Subcutaneous abdominal adipose tissue (tissue), 5 donors: ENCODE results near the gene MKLN1.
"Not testable (repeated sequence)": the region's sequence is repeated elsewhere in the genome, so short reads cannot be mapped to it uniquely, and the experiment has no call there.

ENCODE experiments used
- H3K27ac ChIP-seq: one replicate; pipeline ENCODE4 v1.7.0; 2013; ENCODE audit warnings: low read depth, mild to moderate bottlenecking, inconsistent platforms, low read length, moderate library complexity
- H3K27me3 ChIP-seq, 5 donors: one replicate each; pipeline ENCODE4 v1.7.0; 2013; ENCODE audit warnings: low read length in 5 of 5, inconsistent platforms in 1 of 5; ENCODE audit not compliant: control insufficient read depth in 5 of 5, insufficient read depth in 4 of 5
- H3K36me3 ChIP-seq, 5 donors: one replicate each; pipeline ENCODE4 v1.7.0; 2013; ENCODE audit warnings: low read length in 5 of 5; ENCODE audit not compliant: control insufficient read depth in 5 of 5, insufficient read depth in 5 of 5
- H3K4me1 ChIP-seq, 5 donors: one replicate each; pipeline ENCODE4 v1.7.0; 2013; ENCODE audit warnings: low read length in 5 of 5, mild to moderate bottlenecking in 3 of 5, moderate library complexity in 1 of 5; ENCODE audit not compliant: control insufficient read depth in 5 of 5, insufficient read depth in 5 of 5
- H3K4me3 ChIP-seq, 5 donors: one replicate each; pipeline ENCODE4 v1.7.0; 2013; ENCODE audit warnings: low read length in 5 of 5, low read depth in 1 of 5
- H3K9ac ChIP-seq, 5 donors: one replicate each; pipeline ENCODE4 v1.7.0; 2013; ENCODE audit warnings: low read length in 5 of 5, mild to moderate bottlenecking in 4 of 5, moderate library complexity in 3 of 5
- H3K9me3 ChIP-seq, 5 donors: one replicate each; pipeline ENCODE4 v1.7.0; 2013; ENCODE audit warnings: low read length in 5 of 5; ENCODE audit not compliant: control insufficient read depth in 5 of 5
- donor health status: healthy.
- donor health status: healthy.
- donor health status: healthy.
- donor health status: healthy.
- donor health status: healthy.

The MKLN1 gene

GRCh38 chr7:131508754-131509486, 181.2 kb downstream of the MKLN1 start:
- Histone ChIP-seq H3K36me3 (peaks cover 0 to 44% (median 16%) of the 10 kb centered on the region in 5 donors), H3K9me3 (no peaks in the 10 kb centered on the region), H3K4me3 (no peak overlapping the region), H3K27me3 (peaks cover 2 to 8% (median 5%) of the 10 kb centered on the region in 5 donors), H3K27ac (no peak overlapping the region), H3K9ac (peak overlapping the region in 1 of 5 donors; percentile 30), H3K4me1 (peaks cover 4 to 42% (median 17%) of the 10 kb centered on the region in 5 donors)

DNA sequence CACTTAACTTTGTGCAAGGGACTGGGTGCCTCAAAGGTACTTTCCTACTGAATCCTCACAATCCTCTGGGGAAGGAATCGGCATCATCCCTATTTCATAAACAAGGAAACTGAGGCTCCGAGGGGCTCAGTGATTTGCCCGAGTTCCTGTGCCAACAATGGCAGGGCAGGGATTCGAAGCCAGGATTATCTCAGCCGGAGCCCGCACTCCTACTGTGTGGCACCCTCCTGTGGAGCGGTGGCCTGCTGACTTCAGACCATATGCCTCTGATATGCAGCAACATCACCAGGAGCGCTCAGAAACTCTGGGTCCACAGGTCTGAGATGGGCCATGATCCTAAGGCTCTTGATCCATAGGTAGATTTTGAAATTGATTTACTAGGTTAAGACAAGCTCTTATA, 182.1 kb downstream of the MKLN1 start:
- peaks cover 0 to 36% (median 11%) of the 10 kb centered on the region in 5 donors for H3K36me3 ChIP-seq
- no peak overlapping the region for H3K4me3 ChIP-seq
- H3K27ac ChIP-seq = no peak overlapping the region
- no peak overlapping the region for H3K9ac ChIP-seq
- H3K27me3 ChIP-seq = peaks cover 2 to 8% (median 5%) of the 10 kb centered on the region in 5 donors
- H3K4me1 ChIP-seq = peaks cover 4 to 42% (median 15%) of the 10 kb centered on the region in 5 donors
- H3K9me3 ChIP-seq = no peaks in the 10 kb centered on the region

- no peak overlapping the region for H3K9ac ChIP-seq
- H3K27me3 ChIP-seq = peaks cover 2 to 8% (median 5%) of the 10 kb centered on the region in 5 donors
- H3K4me1 ChIP-seq = peaks cover 4 to 42% (median 15%) of the 10 kb centered on the region in 5 donors
- no peaks in the 10 kb centered on the region for H3K9me3 ChIP-seq
- H3K4me3 ChIP-seq = no peak overlapping the region
- no peak overlapping the region for H3K27ac ChIP-seq
- peaks cover 0 to 27% (median 7%) of the 10 kb centered on the region in 5 donors for H3K36me3 ChIP-seq
Measured at GRCh38 chr7:131511071-131511470, 183.4 kb downstream of the MKLN1 start.

DNA sequence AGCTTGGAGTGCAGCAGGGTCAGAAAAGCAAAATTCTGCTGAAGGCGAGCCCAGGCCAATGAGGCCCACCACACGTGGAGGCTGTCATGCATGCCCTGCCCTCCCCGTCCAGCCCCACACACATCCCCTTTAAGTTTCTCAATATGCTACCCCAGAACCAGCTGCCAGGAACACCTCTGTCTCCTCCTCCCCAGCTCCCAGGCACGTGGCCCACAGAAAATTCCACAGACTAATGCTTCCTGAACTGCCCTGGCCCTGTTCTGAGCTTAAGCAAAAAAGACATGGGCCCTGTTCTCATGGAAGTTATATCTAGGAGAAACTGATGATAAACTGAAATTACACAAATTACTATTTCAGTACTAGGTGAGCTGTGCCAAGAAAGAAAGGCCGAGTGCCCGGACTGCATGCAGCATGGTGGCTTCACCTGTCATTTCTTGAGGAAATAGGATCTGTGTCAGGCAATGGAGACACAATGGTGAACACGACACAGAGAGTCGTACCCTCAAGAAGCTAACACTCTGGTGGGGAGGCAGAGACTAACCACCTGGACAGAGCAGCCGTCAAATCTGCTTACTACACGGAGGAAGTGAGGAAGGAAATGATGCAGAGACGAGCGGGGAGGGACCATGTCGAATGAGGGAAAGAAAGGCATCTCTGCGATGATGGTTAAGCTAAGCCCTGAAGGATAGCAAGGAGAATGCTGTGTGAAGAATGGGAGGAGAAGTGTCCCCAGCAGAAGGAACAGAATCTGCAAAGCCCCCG, 184.3 kb downstream of the MKLN1 start:
- Histone ChIP-seq H3K36me3 (peaks cover 0 to 18% (median 3%) of the 10 kb centered on the region in 5 donors), H3K4me1 (peaks cover 4 to 42% (median 15%) of the 10 kb centered on the region in 5 donors), H3K27me3 (peaks cover 2 to 8% (median 5%) of the 10 kb centered on the region in 5 donors), H3K9me3 (no peaks in the 10 kb centered on the region), H3K4me3 (no peak overlapping the region), H3K9ac (no peak overlapping the region), H3K27ac (no peak overlapping the region)

- peaks cover 4 to 37% (median 10%) of the 10 kb centered on the region in 5 donors for H3K4me1 ChIP-seq
- peak overlapping the region in 4 of 5 donors; percentile 6 to 29 (median 23) for H3K4me3 ChIP-seq
- H3K9ac ChIP-seq = no peak overlapping the region
- H3K36me3 ChIP-seq = peaks cover 0 to 14% (median 3%) of the 10 kb centered on the region in 5 donors
- H3K27ac ChIP-seq = no peak overlapping the region
- no peaks in the 10 kb centered on the region for H3K9me3 ChIP-seq
- H3K27me3 ChIP-seq = peaks cover 2 to 8% (median 5%) of the 10 kb centered on the region in 5 donors
Measured at GRCh38 chr7:131513245-131514061, 185.8 kb downstream of the MKLN1 start.

DNA sequence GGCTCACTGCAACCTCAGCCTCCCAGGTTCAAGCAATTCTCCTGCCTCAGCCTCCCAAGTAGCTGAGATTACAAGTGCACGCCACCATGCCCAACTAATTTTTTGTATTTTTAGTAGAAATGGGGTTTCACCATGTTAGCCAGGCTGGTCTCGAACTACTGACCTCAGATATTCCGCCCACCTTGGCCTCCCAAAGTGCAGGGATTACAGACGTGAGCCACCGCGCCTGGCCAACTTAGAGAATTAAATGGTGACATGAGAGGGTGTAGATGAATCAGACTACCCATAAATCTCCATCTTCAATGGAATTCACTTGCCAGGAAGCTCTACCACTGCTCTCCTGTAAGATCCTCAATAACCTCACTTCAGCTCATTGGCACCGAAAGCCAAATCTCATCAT, 187.8 kb downstream of the MKLN1 start:
- peaks cover 4 to 46% (median 10%) of the 10 kb centered on the region in 5 donors for H3K4me1 ChIP-seq
- not testable (repeated sequence) for H3K9ac ChIP-seq, H3K27me3 ChIP-seq, H3K4me3 ChIP-seq, H3K36me3 ChIP-seq, H3K9me3 ChIP-seq, H3K27ac ChIP-seq

DNA sequence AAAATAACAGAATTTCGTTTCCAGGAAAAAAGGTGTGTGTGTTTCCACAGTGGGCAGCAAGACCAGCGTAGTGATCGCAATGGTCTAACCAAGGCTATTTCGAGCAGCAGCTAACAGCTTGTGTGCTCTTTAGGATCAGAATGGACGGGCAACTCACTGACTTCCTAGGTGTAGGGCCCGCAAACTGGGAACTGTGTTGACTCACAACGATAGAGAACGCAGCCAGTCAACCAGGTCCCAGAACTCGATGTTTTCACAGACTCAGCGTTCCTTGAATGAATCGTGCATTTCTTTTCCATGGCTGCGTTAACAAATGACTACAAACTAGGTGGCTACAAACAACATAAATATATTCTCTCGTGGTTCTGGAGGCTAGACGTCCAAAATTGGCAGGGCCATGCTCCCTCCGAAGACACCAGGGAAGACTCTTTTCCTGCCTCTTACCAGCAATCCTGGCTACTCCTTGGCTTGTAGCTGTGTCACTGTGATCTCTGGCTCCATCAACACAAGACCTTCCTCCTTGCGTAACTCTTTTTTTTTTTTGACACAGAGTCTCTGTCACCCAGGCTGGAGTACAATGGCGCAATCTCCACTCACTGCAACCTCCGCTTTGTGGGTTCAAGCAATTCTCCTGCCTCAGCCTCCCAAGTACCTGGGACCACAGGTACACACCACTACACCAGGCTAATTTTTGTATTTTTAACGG, 189.7 kb downstream of the MKLN1 start:
- H3K27ac ChIP-seq = no peak overlapping the region
- H3K9ac ChIP-seq = no peak overlapping the region
- peaks cover 4 to 50% (median 10%) of the 10 kb centered on the region in 5 donors for H3K4me1 ChIP-seq
- no peaks in the 10 kb centered on the region for H3K36me3 ChIP-seq
- no peak overlapping the region for H3K4me3 ChIP-seq
- no peaks in the 10 kb centered on the region for H3K9me3 ChIP-seq
- H3K27me3 ChIP-seq = no peaks in the 10 kb centered on the region

GRCh38 chr7:131518626-131519025, 190.9 kb downstream of the MKLN1 start:
- Histone ChIP-seq H3K27me3 (no peaks in the 10 kb centered on the region), H3K4me1 (peaks cover 0 to 43% (median 3%) of the 10 kb centered on the region in 5 donors), H3K9ac (no peak overlapping the region), H3K4me3 (no peak overlapping the region), H3K27ac (peak overlapping the region; percentile 3), H3K9me3 (no peaks in the 10 kb centered on the region), H3K36me3 (no peaks in the 10 kb centered on the region)

DNA sequence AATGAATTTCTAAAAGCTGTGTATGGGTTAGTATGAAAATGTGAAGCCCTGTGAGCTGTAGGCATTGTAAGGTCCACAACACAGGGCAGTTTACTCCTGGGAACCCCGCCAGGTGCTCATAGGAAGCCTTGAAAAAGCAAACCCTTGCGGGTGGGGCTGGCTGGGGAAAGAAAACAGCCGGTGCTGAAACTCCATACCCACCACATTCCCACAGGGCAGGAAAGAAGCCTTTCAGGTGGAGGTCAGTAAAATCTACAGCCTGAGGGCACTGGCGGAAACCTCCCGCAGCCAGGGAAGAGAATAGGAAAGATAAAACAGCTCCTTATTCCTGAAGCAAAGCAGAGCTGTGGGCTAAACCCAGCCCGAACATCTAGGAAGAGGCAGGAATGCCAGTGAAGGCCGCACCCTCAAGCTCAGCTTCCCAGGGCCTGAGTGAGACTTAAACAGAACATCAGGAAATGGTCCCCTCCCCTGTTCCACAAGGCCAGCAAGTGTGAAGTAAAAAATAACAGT, 194.0 kb downstream of the MKLN1 start:
- Histone ChIP-seq H3K9me3 (no peaks in the 10 kb centered on the region), H3K4me1 (peaks cover 0 to 52% (median 0%) of the 10 kb centered on the region in 5 donors), H3K36me3 (no peaks in the 10 kb centered on the region), H3K4me3 (no peak overlapping the region), H3K9ac (peak overlapping the region in 1 of 5 donors; percentile 23), H3K27ac (peak overlapping the region; percentile 32), H3K27me3 (no peaks in the 10 kb centered on the region)
